MM.1S (cell line): ENCODE measurements around the gene CAMK2A.

Experiments used
- DNase-seq: peaks from one replicate; pipeline ENCODE4 v3.0.0-alpha.2; 2015
- H2AFZ ChIP-seq: fragments of 300-600 bp; sonication (generic); 2 replicates; pipeline ENCODE4 v1.6.0; 2016; ENCODE audit warnings: antibody characterized with exemption, low read length
- H3F3A ChIP-seq: fragments of 300-600 bp; sonication (generic); 2 replicates; pipeline ENCODE4 v1.6.1; 2016; ENCODE audit warnings: mild to moderate bottlenecking, antibody characterized with exemption, low read length, moderate library complexity, mixed read lengths; ENCODE audit not compliant: insufficient read depth
- H3K27ac ChIP-seq: fragments of 300-600 bp; sonication (generic); 2 replicates; pipeline ENCODE4 v1.5.1; 2016; ENCODE audit warnings: mild to moderate bottlenecking, low read length
- H3K27me3 ChIP-seq: fragments of 300-600 bp; sonication (generic); replicated peaks from 2 replicates; pipeline ENCODE4 v1.6.0; 2016; ENCODE audit warnings: low read length; ENCODE audit not compliant: insufficient read depth
- H3K36me3 ChIP-seq: fragments of 300-600 bp; sonication (generic); replicated peaks from 2 replicates; pipeline ENCODE4 v1.6.1; 2016; ENCODE audit warnings: mild to moderate bottlenecking, low read length, mixed read lengths; ENCODE audit not compliant: insufficient read depth
- H3K4me1 ChIP-seq: fragments of 300-600 bp; sonication (generic); 2 replicates; pipeline ENCODE4 v1.6.1; 2016; ENCODE audit warnings: low read length, mixed read lengths
- H3K4me2 ChIP-seq: fragments of 300-600 bp; sonication (generic); 2 replicates; pipeline ENCODE4 v1.6.0; 2016; ENCODE audit warnings: low read depth, low read length
- H3K4me3 ChIP-seq: fragments of 300-600 bp; sonication (generic); 2 replicates; pipeline ENCODE4 v1.5.1; 2016; ENCODE audit warnings: low read length, mixed read lengths
- H3K79me2 ChIP-seq: fragments of 300-600 bp; sonication (generic); 2 replicates; pipeline ENCODE4 v1.6.1; 2016; ENCODE audit warnings: mixed run types, low read length, mixed read lengths
- H3K9ac ChIP-seq: fragments of 300-600 bp; sonication (generic); 2 replicates; pipeline ENCODE4 v1.6.1; 2016; ENCODE audit warnings: low read length, mixed read lengths
- H3K9me2 ChIP-seq: fragments of 300-600 bp; sonication (generic); replicated peaks from 2 replicates; pipeline ENCODE4 v1.6.1; 2016; ENCODE audit warnings: mild to moderate bottlenecking, low read length, mixed read lengths; ENCODE audit not compliant: insufficient read depth
- H3K9me3 ChIP-seq: fragments of 300-600 bp; sonication (generic); replicated peaks from 2 replicates; pipeline ENCODE4 v1.6.1; 2016; ENCODE audit warnings: mild to moderate bottlenecking, low read length, mixed read lengths; ENCODE audit not compliant: insufficient read depth
- H4K20me1 ChIP-seq: fragments of 300-600 bp; sonication (generic); 2 replicates; pipeline ENCODE4 v1.6.1; 2016; ENCODE audit warnings: mild to moderate bottlenecking, low read length, moderate library complexity, mixed read lengths; ENCODE audit not compliant: insufficient read depth
- CTCF ChIP-seq: fragments of 300-600 bp; sonication (generic); IDR thresholded peaks from 2 replicates; pipeline ENCODE4 v1.5.1; 2016; ENCODE audit warnings: antibody characterized with exemption, low read length, mixed read lengths
- EZH2 ChIP-seq: fragments of 300-600 bp; sonication (generic); optimal IDR thresholded peaks from 2 replicates; pipeline ENCODE3; 2017; ENCODE audit warnings: low read depth, mild to moderate bottlenecking, antibody characterized with exemption, low read length, mixed read lengths
- EZH2phosphoT487 ChIP-seq: fragments of 300-600 bp; sonication (generic); IDR thresholded peaks from 2 replicates; pipeline ENCODE4 v1.6.1; 2018; ENCODE audit warnings: antibody characterized with exemption, low read length

The CAMK2A gene

GRCh38 chr5:150230842-150231241 lies 58.7 kb downstream of the CAMK2A start:
- Histone ChIP-seq H3K4me3 (no peak overlapping the region), H4K20me1 (no peaks in the 10 kb centered on the region), H3K9me3 (no peaks in the 10 kb centered on the region), H3K27ac (no peak overlapping the region), H3K4me2 (no peak overlapping the region), H3K27me3 (no peaks in the 10 kb centered on the region), H3K79me2 (no peaks in the 10 kb centered on the region), H3K9ac (no peak overlapping the region), H3F3A (no peaks in the 10 kb centered on the region), H3K9me2 (no peaks in the 10 kb centered on the region), H3K36me3 (no peaks in the 10 kb centered on the region), H2AFZ (no peak overlapping the region), H3K4me1 (no peaks in the 10 kb centered on the region)
- TF ChIP-seq CTCF (no peak), EZH2 (no peak), EZH2phosphoT487 (no peak)
- DNase-seq: no peak

GRCh38 chr5:150229571-150229970 lies 60.0 kb downstream of the CAMK2A start:
- no peak for DNase-seq
- Histone ChIP-seq H3K4me2 (no peak overlapping the region), H3K9me2 (no peaks in the 10 kb centered on the region), H3K79me2 (no peaks in the 10 kb centered on the region), H2AFZ (no peak overlapping the region), H3K4me3 (no peak overlapping the region), H4K20me1 (no peaks in the 10 kb centered on the region), H3K27me3 (no peaks in the 10 kb centered on the region), H3K4me1 (no peaks in the 10 kb centered on the region), H3F3A (no peaks in the 10 kb centered on the region), H3K9ac (no peak overlapping the region), H3K36me3 (no peaks in the 10 kb centered on the region), H3K27ac (no peak overlapping the region), H3K9me3 (no peaks in the 10 kb centered on the region)
- no peak for TF ChIP-seq EZH2
- TF ChIP-seq EZH2phosphoT487: no peak
- no peak for TF ChIP-seq CTCF

- H3K9me2 ChIP-seq: no peaks in the 10 kb centered on the region
- H3K4me3 ChIP-seq: no peak overlapping the region
- no peak overlapping the region for H3K27ac ChIP-seq
- H4K20me1 ChIP-seq: no peaks in the 10 kb centered on the region
- H3K4me2 ChIP-seq: no peak overlapping the region
- no peak for DNase-seq
- no peaks in the 10 kb centered on the region for H3K27me3 ChIP-seq
- no peaks in the 10 kb centered on the region for H3K79me2 ChIP-seq
- H3F3A ChIP-seq: no peaks in the 10 kb centered on the region
- no peak overlapping the region for H2AFZ ChIP-seq
- TF ChIP-seq EZH2phosphoT487: no peak
- TF ChIP-seq CTCF: no peak
- TF ChIP-seq EZH2: no peak
- no peaks in the 10 kb centered on the region for H3K9me3 ChIP-seq
- no peak overlapping the region for H3K9ac ChIP-seq
- H3K4me1 ChIP-seq: no peaks in the 10 kb centered on the region
- no peaks in the 10 kb centered on the region for H3K36me3 ChIP-seq
These were observed 61.8 kb downstream of the CAMK2A start for GRCh38 chr5:150227606-150228273.
